ENCODE results near the gene TANK.
"Not testable (repeated sequence)": the region's sequence is repeated elsewhere in the genome, so short reads cannot be mapped to it uniquely, and the experiment has no call there.

The TANK gene

DNA sequence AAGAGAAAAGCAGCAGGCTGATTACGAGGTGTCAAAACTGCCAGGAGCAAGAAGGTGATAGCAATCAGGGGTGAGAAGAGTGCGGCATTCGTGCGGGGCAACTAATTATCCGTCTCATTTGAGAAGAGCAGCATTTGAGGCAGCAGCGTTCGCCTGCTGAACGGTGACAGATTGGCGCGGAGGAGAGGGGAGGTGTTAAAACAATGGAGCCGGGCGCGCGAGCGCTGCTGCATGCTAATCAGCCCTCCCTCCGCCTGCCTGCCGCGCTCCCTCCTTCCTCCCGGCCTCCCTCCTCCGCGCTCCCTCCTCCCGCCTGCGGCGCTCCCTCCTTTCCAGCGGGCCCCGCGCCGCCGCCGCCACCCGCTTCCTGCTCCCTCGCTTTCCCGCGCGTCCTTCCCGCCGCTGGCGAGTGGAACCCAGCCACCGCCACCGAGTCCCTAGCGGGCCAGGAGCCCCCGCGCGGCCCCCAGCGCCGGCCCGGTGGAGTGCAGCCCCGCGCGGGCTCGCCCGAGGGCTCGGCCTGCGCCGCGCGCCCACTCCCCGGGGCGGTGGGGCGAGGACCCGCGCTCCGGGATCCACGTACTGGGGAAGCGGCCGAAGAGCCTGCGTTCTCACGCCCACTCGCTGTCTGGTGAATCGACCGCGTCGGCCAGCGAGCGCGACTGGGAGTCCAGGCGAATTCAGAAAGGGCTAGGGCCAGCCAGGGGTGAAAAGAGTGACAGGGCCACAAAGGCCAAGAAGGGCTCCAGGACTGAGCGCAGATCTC lies 78.5 kb downstream of the TANK start:
- Histone ChIP-seq H3K27me3 (ENCODE audit: low read depth, low read length) (no peaks in the 10 kb centered on the region), H3K27ac (ENCODE audit: low read length) (no peak overlapping the region), H3K9me3 (ENCODE audit: control insufficient read depth in 1 of 2, low read length in 2 of 2) (no peaks in the 10 kb centered on the region)

DNA sequence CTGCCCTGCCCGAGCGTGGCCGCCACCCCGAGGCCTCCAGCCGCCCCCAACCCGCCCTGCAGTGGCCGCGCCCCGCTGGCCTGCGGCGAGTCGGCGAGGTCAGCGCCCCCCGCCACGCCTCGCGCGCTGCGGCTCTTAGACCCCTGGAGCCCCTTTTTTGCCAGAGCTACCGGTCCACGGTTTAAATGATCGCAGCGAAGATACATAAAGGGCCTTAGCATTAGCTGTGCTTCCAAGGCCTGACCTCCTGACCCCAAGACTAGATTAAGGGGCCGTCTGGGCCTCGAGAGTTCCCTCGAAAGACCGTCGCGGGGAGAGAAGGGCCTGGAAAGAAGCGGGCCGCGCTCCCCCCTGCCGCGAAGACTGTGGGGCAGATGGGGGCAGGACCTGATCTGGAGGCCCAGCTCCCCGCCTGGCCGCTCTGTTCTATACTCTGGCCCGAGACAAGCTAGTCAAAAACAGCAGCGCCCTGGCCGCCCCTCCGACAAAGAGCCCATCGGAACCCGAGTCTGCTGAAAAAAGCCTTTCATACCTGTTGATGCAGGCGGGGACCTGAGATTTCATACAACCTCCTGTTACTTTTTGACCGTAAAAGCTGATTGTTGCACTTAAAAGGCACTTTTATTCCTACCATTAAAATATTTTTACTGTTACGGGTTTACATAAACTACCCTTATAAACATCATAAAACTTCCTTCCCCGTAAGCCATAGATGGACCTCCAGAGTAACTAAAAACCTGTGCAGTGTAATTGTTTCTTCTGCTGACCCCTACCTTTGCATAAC lies 79.3 kb downstream of the TANK start:
- H3K9me3 ChIP-seq (ENCODE audit: control insufficient read depth in 1 of 2, low read length in 2 of 2): no peaks in the 10 kb centered on the region
- no peak overlapping the region for H3K27ac ChIP-seq (ENCODE audit: low read length)
- peak overlapping the region in 1 of 2 donors; percentile 72 for H3K4me3 ChIP-seq (ENCODE audit: low read depth in 1 of 2, low read length in 2 of 2)
- H3K27me3 ChIP-seq (ENCODE audit: low read depth, low read length): no peaks in the 10 kb centered on the region
- H3K36me3 ChIP-seq (ENCODE audit: control insufficient read depth in 1 of 2, insufficient read depth in 2 of 2, low read length in 2 of 2): no peaks in the 10 kb centered on the region
- H3K4me1 ChIP-seq (ENCODE audit: control insufficient read depth in 1 of 2, insufficient read depth in 2 of 2, low read length in 2 of 2): peaks cover 0 to 11% of the 10 kb centered on the region in 2 donors

More for the DNA sequence above, 78.5 kb downstream of the TANK start:
- Histone ChIP-seq H3K36me3 (ENCODE audit: control insufficient read depth in 1 of 2, insufficient read depth in 2 of 2, low read length in 2 of 2) (no peaks in the 10 kb centered on the region), H3K4me1 (ENCODE audit: control insufficient read depth in 1 of 2, insufficient read depth in 2 of 2, low read length in 2 of 2) (peaks cover 0 to 11% of the 10 kb centered on the region in 2 donors), H3K4me3 (ENCODE audit: low read depth in 1 of 2, low read length in 2 of 2) (peak overlapping the region; percentile 72 to 73)

DNA sequence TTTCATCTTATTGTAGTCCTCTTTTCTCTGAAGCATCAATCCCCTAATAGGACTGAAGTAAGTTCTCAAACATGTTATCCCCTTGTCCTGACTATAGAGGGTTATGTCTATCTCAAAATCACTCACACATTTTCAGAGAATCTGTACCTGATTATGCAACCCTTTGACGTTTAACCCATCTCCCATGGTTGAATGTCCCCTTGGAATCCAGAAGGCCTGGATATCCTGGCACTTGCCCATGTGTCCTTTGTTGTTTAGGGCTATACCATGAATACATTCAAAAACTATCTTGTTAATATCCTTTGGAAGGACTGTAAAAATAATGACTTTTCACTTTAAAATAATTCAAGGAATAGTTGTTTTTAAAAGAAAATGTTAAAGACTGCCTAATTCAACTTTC lies 81.7 kb downstream of the TANK start:
- Histone ChIP-seq H3K4me1 (ENCODE audit: control insufficient read depth in 1 of 2, insufficient read depth in 2 of 2, low read length in 2 of 2) (peaks cover 0 to 9% of the 10 kb centered on the region in 2 donors), H3K36me3 (ENCODE audit: control insufficient read depth in 1 of 2, insufficient read depth in 2 of 2, low read length in 2 of 2) (no peaks in the 10 kb centered on the region), H3K27me3 (ENCODE audit: low read depth, low read length) (no peaks in the 10 kb centered on the region), H3K27ac (ENCODE audit: low read length) (no peak overlapping the region), H3K4me3 (ENCODE audit: low read depth in 1 of 2, low read length in 2 of 2) (no peak overlapping the region), H3K9me3 (ENCODE audit: control insufficient read depth in 1 of 2, low read length in 2 of 2) (no peaks in the 10 kb centered on the region)

DNA sequence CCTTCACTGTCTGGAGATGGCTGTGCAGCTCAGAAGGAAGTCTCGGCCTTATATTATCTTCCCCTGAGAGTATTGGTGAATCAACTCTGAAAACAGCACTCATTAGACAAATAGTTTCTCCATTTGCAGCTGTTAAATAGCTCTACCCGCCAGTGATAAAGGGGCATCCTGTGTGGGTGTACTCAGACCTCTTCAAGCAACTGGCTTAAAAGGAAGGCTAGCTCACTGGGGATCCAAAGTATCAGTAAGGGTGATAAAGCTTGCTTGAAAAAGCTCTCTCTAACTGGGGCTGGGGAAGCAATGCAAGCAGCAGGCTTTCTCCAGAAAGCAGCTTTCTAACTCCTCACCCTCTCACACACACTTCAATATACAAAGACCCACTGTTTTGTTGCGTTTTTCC lies 83.1 kb downstream of the TANK start:
- H3K4me1 ChIP-seq (ENCODE audit: control insufficient read depth in 1 of 2, insufficient read depth in 2 of 2, low read length in 2 of 2): no peaks in the 10 kb centered on the region
- no peaks in the 10 kb centered on the region for H3K9me3 ChIP-seq (ENCODE audit: control insufficient read depth in 1 of 2, low read length in 2 of 2)
- no peak overlapping the region for H3K4me3 ChIP-seq (ENCODE audit: low read depth in 1 of 2, low read length in 2 of 2)
- H3K36me3 ChIP-seq (ENCODE audit: control insufficient read depth in 1 of 2, insufficient read depth in 2 of 2, low read length in 2 of 2): no peaks in the 10 kb centered on the region
- no peaks in the 10 kb centered on the region for H3K27me3 ChIP-seq (ENCODE audit: low read depth, low read length)
- no peak overlapping the region for H3K27ac ChIP-seq (ENCODE audit: low read length)

DNA sequence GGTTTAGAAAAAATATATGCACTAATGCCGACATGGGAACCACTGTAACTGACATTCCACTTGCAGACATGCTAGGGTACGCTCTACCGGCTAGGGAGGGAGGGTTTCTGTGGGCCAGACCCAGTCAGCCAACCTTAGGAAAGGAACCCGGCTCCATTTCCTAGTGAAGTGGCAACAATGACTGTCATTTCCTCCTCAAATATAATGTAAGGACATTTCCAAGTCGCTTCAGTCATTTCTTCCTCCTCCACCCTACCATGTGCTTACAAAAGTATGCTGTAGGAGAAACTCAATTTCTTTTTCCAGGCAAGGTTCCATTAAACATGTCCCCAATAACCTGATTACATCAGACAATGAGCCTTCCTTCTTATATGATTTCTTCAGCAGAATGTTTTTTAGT lies 83.7 kb downstream of the TANK start:
- no peaks in the 10 kb centered on the region for H3K36me3 ChIP-seq (ENCODE audit: control insufficient read depth in 1 of 2, insufficient read depth in 2 of 2, low read length in 2 of 2)
- H3K27ac ChIP-seq (ENCODE audit: low read length): peak overlapping the region; percentile 68
- H3K9me3 ChIP-seq (ENCODE audit: control insufficient read depth in 1 of 2, low read length in 2 of 2): no peaks in the 10 kb centered on the region
- no peaks in the 10 kb centered on the region for H3K4me1 ChIP-seq (ENCODE audit: control insufficient read depth in 1 of 2, insufficient read depth in 2 of 2, low read length in 2 of 2)
- peak overlapping the region in 1 of 2 donors; percentile 49 for H3K4me3 ChIP-seq (ENCODE audit: low read depth in 1 of 2, low read length in 2 of 2)
- H3K27me3 ChIP-seq (ENCODE audit: low read depth, low read length): no peaks in the 10 kb centered on the region

DNA sequence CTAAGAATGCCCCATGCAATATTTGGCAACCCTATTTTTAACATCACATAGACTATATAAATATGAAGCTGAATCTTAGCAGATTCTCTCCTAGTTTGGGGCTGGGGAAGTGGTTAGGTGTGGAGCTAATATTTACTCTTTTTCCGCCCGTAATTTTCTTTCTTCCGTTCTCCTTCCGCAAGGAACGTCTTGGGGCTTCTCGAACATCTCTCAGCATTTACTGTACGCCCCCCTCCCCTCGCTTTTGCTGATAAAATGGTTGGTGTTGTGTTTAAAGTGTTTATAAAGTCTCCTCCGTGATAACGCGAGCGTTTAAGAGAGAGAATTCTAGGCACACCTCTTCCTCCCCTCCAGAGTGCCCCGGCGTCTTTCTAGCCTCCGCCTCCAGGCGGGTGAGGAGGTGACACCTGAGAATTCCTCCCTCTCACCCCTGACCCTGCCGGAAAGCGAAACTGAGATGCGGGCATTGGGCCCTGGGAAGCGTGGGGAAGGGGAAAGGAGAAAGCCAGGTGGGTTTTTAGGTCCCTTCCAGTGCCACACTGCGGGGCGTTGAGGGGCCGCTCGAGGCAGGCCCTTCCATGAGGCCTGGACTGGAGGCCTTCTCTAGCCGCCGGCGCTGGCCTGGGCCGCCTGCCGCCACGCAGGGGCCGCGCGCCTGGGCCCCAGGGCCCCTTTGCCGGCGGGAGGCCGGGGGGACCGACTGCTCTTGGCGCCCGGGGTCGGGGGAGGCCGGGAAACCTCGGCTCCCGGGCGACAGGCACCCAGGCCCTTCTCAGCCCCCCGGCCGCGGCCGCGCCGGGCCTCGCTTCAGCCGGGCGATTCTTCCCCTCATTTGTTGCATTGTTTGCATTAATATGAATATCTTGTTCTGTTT lies 84.4 kb downstream of the TANK start:
- not testable (repeated sequence) for H3K4me1 ChIP-seq (ENCODE audit: control insufficient read depth in 1 of 2, insufficient read depth in 2 of 2, low read length in 2 of 2); H3K27me3 ChIP-seq (ENCODE audit: low read depth, low read length); H3K36me3 ChIP-seq (ENCODE audit: control insufficient read depth in 1 of 2, insufficient read depth in 2 of 2, low read length in 2 of 2); H3K9me3 ChIP-seq (ENCODE audit: control insufficient read depth in 1 of 2, low read length in 2 of 2)
- Histone ChIP-seq H3K27ac (ENCODE audit: low read length) (peak overlapping the region; percentile 68), H3K4me3 (ENCODE audit: low read depth in 1 of 2, low read length in 2 of 2) (peak overlapping the region in 1 of 2 donors; percentile 49)

DNA sequence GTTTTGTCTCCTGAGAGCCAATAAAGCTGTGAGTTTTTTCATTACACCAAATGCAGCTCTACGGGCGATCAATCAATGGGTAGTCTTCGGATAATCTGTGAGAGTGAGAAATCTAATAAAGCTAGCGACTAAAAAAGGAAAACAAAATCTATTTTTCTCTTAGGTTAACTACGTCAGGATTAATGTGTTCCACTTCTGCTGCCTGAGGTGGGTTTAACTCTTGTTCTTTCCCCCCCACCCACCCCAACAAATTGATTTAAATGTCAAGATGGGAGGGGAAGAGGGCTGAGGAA lies 85.0 kb downstream of the TANK start:
- H3K9me3 ChIP-seq (ENCODE audit: control insufficient read depth in 1 of 2, low read length in 2 of 2): no peaks in the 10 kb centered on the region
- H3K4me1 ChIP-seq (ENCODE audit: control insufficient read depth in 1 of 2, insufficient read depth in 2 of 2, low read length in 2 of 2): no peaks in the 10 kb centered on the region
- H3K4me3 ChIP-seq (ENCODE audit: low read depth in 1 of 2, low read length in 2 of 2): no peak overlapping the region
- no peaks in the 10 kb centered on the region for H3K36me3 ChIP-seq (ENCODE audit: control insufficient read depth in 1 of 2, insufficient read depth in 2 of 2, low read length in 2 of 2)
- H3K27ac ChIP-seq (ENCODE audit: low read length): no peak overlapping the region
- no peaks in the 10 kb centered on the region for H3K27me3 ChIP-seq (ENCODE audit: low read depth, low read length)

DNA sequence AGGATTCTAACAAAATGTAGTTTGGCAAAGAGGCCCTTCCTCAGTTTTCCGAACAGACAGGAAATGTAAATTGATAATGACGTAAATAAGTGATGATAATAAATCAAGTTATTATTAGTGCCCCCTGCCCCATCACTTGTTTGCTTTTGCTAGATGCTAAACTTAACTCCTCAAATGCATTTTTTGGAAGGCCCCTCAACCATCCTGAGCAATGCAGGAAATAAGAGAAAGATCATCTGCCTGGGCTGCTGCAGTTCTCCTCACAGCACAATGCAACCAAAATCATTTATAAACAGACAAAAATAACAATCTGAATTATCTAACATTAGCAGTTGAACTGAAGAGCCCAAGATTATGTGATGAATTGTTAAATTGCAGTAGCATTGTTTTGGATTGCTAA lies 85.4 kb downstream of the TANK start:
- Histone ChIP-seq H3K9me3 (ENCODE audit: control insufficient read depth in 1 of 2, low read length in 2 of 2) (no peaks in the 10 kb centered on the region), H3K4me3 (ENCODE audit: low read depth in 1 of 2, low read length in 2 of 2) (peak overlapping the region in 1 of 2 donors; percentile 9), H3K4me1 (ENCODE audit: control insufficient read depth in 1 of 2, insufficient read depth in 2 of 2, low read length in 2 of 2) (no peaks in the 10 kb centered on the region), H3K27ac (ENCODE audit: low read length) (no peak overlapping the region), H3K36me3 (ENCODE audit: control insufficient read depth in 1 of 2, insufficient read depth in 2 of 2, low read length in 2 of 2) (no peaks in the 10 kb centered on the region), H3K27me3 (ENCODE audit: low read depth, low read length) (no peaks in the 10 kb centered on the region)

DNA sequence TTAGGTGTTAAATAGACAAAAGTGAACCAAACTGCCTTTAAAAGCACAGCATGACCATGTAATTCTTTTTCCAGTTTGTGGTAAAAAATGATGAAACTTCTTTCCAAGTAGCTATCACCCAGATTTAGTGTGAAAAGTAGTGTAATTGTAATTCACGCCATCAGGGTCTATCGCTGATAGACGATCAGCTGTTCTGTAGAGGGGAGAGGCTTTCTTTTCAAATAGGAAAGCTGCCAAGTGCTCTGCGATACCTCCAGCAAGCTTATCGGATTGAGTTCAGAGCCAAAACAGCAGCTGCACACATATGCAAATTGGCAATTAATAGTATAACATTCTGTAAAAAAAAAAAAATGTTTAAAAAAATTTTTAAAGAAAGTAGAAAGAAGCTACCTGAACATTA lies 86.1 kb downstream of the TANK start:
- Histone ChIP-seq H3K4me1 (ENCODE audit: control insufficient read depth in 1 of 2, insufficient read depth in 2 of 2, low read length in 2 of 2) (no peaks in the 10 kb centered on the region), H3K27me3 (ENCODE audit: low read depth, low read length) (no peaks in the 10 kb centered on the region), H3K4me3 (ENCODE audit: low read depth in 1 of 2, low read length in 2 of 2) (no peak overlapping the region), H3K9me3 (ENCODE audit: control insufficient read depth in 1 of 2, low read length in 2 of 2) (no peaks in the 10 kb centered on the region), H3K36me3 (ENCODE audit: control insufficient read depth in 1 of 2, insufficient read depth in 2 of 2, low read length in 2 of 2) (no peaks in the 10 kb centered on the region), H3K27ac (ENCODE audit: low read length) (no peak overlapping the region)

DNA sequence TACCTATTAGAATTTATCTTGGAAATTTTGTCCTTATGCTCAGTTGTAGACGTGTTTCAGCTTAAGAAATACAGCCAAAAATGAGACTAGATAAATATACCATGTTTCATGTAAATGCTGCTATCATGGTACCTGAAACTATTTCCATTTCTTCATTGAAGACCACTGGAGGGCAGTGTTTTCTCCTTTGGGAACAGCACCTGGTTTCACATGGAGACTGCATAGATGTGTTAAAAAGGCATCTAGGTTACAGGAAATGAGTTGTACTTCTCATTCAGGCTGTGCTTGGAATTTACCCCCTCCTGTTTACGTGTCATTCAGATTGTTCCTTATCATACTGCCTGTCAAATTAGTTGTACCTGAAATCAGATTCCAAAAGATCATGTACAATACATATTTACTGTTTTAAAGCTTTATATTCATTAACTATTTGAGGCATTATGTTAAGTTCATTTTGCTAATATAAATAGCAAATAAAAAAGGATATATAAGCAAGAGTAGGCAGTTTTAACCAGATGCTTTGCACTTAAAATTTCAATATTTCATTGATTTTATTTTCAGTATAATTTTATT lies 90.7 kb downstream of the TANK start:
- no peaks in the 10 kb centered on the region for H3K9me3 ChIP-seq (ENCODE audit: control insufficient read depth in 1 of 2, low read length in 2 of 2)
- no peak overlapping the region for H3K27ac ChIP-seq (ENCODE audit: low read length)
- H3K36me3 ChIP-seq (ENCODE audit: control insufficient read depth in 1 of 2, insufficient read depth in 2 of 2, low read length in 2 of 2): no peaks in the 10 kb centered on the region
- H3K4me1 ChIP-seq (ENCODE audit: control insufficient read depth in 1 of 2, insufficient read depth in 2 of 2, low read length in 2 of 2): no peaks in the 10 kb centered on the region
- H3K27me3 ChIP-seq (ENCODE audit: low read depth, low read length): no peaks in the 10 kb centered on the region
- no peak overlapping the region for H3K4me3 ChIP-seq (ENCODE audit: low read depth in 1 of 2, low read length in 2 of 2)
